Measurements from ENCODE around the gene FYN.

DNA sequence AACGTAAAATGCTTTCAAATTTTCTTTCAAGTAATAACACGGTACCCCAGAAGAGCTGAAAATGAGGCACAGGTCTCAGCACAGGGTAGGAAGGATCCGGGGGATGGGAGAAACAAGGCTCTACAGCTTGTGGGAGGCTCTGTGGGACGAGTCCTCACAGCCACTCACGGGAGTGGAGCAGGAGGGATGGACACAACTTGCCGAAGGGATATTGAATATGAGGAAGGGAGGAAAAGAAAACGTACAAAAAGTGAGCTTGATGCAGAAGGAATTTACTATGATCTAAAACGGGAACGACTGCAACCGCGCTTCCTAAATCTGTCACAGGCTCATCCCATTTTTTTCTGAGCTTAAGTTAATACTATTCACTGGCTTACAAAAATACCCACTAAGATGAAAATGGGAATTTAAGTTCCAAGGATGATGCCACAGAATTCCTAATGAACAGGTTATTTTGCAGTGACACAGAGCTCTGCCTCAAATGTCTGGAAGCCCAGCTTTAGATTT lies 72.9 kb downstream of the FYN start:
- no peak for TF ChIP-seq YY1 (IDR thresholded peaks at IDR 0.05; ENCODE audit: insufficient read depth, insufficient read length)
- TF ChIP-seq ZNF274 (IDR thresholded peaks at IDR 0.05; ENCODE audit: low read depth, low read length): no peak
- no peak for TF ChIP-seq SUZ12 (IDR thresholded peaks at IDR 0.05; ENCODE audit: extremely low read depth, insufficient read depth, insufficient read length)

All from NT2/D1 (cell line).